Activated naive CD4-positive, alpha-beta T cell treated with anti-CD3 and anti-CD28 coated beads for 36 hours (primary cell): Measurements from ENCODE around the gene CCDC12. TPM values are rescaled to one million over a fixed set of nuclear protein-coding genes. Genes with fewer than 3 reads are reported as not detected.

Source experiments
- CTCF ChIA-PET: fragments of 350-600 bp; sonication (Branson Sonifier 250); formaldehyde crosslinking; loops from one replicate; lab custom pipeline; 2021; ENCODE audit warnings: antibody characterized with exemption; lab: Charles Lee
- DNase-seq: peaks from one replicate; pipeline ENCODE4 v3.0.0-alpha.2; 2020
- H3K27ac Mint-ChIP-seq: one replicate; pipeline ENCODE4 v1.8.0; 2021; ENCODE audit warnings: mild to moderate bottlenecking, mixed read lengths
- H3K27me3 Mint-ChIP-seq: one replicate; pipeline ENCODE4 v1.8.0; 2021; ENCODE audit warnings: low read depth, mixed read lengths
- H3K36me3 Mint-ChIP-seq: one replicate; pipeline ENCODE4 v1.8.0; 2021; ENCODE audit warnings: low read depth, mixed read lengths
- H3K4me1 Mint-ChIP-seq: one replicate; pipeline ENCODE4 v1.8.0; 2021; ENCODE audit warnings: low read depth, mixed read lengths
- H3K4me3 Mint-ChIP-seq: one replicate; pipeline ENCODE4 v1.8.0; 2021; ENCODE audit warnings: mild to moderate bottlenecking, moderate library complexity, mixed read lengths
- H3K9me3 Mint-ChIP-seq: one replicate; pipeline ENCODE4 v1.8.0; 2021; ENCODE audit warnings: mixed read lengths
- intact Hi-C: fragments of 100-400 bp; cut with micrococcal nuclease; formaldehyde crosslinking; loops from one replicate; pipeline ENCODE4 v1.15.1; 2023
- total RNA-seq, 2 experiments: library from RNA; stranded (reverse); gene quantifications; one replicate each; pipeline ENCODE4 v1.2.3, GENCODE V29; 2021

Gene CCDC12
- total RNA-seq, 2 experiments from 2014 or later: 37.6 to 43.0 TPM

DNA sequence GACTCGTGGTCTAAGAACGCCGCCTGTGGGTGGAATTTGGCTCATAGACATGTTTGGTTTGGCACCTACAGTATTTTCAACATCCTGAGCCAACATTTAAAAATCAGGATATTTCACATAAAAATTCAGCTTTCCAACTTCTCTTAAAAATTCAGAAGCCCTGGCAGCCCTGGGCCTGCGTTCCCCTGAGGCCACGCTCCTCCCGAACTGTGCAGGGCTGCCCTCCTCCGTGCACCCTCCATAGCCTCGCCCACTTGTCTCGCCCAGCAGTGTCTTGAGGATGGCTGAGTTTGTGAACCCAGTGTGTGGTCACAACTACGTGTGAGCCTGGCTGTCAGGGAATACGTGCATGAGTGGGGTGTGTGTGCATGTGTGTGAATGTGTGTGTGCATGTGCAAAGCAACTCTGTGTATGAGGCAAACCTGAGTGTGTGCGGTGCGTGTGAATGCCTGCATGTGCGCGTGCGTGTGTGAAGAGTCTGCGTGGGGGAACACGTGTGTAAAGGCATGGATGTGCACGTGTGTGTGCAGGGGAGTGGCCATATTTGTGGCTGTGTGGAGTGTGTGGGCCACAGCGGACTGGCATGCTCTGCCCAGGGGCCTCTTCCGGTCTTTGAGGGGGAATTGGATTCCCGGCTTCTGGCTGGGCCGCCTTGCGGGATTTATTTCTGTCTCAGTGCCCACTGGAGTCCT is 68.1 kb downstream of the CCDC12 start:
- CTCF ChIA-PET: interaction anchor here (0.8 to 1.7 kb wide), 7 partner anchors 7 to 207 kb away, joined by 3 to 9 read pairs (median 4); no protein-coding TSS in a partner anchor
- no peak for DNase-seq
- intact Hi-C loops: loop anchor here (5.0 kb wide), 1 partner anchor 421 kb away; no protein-coding TSS in a partner anchor

DNA sequence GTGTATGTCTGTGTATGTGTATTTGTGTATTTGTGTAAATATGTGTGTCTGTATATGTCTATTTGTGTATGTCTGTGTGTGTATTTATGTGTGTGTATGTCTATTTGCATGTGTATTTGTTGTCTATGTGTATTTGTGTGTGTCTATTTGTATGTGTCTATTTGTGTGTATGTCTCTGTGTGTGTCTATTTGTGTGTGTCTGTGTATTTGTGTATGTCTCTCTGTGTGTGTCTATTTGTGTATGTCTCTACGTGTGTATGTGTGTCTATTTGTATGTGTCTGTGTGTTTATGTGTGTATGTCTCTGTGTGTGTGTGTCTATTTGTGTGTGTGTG is 68.6 kb downstream of the CCDC12 start:
- DNase-seq: no peak
- no peak overlapping the region for H3K27ac Mint-ChIP-seq
- H3K4me3 Mint-ChIP-seq: no peak overlapping the region
- H3K9me3 Mint-ChIP-seq: no peaks in the 10 kb centered on the region
- CTCF ChIA-PET: no interaction called here
- H3K36me3 Mint-ChIP-seq: no peaks in the 10 kb centered on the region
- peaks cover 3% of the 10 kb centered on the region for H3K4me1 Mint-ChIP-seq
- H3K27me3 Mint-ChIP-seq: no peaks in the 10 kb centered on the region
- intact Hi-C loops: loop anchor here (5.0 kb wide), 1 partner anchor 421 kb away; no protein-coding TSS in a partner anchor

More for the DNA sequence above, 68.1 kb downstream of the CCDC12 start:
- Mint-ChIP-seq H3K4me3 (no peak overlapping the region), H3K4me1 (peaks cover 4% of the 10 kb centered on the region), H3K9me3 (no peaks in the 10 kb centered on the region), H3K27me3 (no peaks in the 10 kb centered on the region), H3K27ac (no peak overlapping the region), H3K36me3 (no peaks in the 10 kb centered on the region)

DNA sequence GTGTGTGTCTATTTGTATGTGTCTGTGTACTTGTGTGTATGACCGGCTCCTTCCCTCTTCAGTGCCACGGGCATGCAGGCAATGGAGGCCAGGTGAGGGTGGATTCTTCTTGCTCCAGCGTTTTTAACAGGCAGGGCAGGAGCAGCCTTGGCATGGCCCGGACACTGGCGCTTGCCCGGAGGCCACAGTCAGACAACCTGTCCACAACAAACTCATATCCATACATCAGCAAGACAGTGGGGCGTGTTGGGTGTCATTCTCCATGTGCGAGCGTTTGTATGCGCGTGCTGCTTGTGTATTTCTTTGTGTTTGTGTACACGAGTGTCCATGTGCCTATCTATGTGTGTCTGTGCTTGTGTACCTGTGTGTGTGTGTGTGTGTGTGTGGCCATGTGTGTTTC is 69.3 kb downstream of the CCDC12 start:
- Mint-ChIP-seq H3K27me3 (no peaks in the 10 kb centered on the region), H3K4me1 (peaks cover 3% of the 10 kb centered on the region), H3K27ac (no peak overlapping the region), H3K9me3 (no peaks in the 10 kb centered on the region), H3K36me3 (no peaks in the 10 kb centered on the region), H3K4me3 (no peak overlapping the region)
- CTCF ChIA-PET: no interaction called here
- DNase-seq: no peak
- intact Hi-C loops: loop anchor here (5.0 kb wide), 1 partner anchor 420 kb away; no protein-coding TSS in a partner anchor

DNA sequence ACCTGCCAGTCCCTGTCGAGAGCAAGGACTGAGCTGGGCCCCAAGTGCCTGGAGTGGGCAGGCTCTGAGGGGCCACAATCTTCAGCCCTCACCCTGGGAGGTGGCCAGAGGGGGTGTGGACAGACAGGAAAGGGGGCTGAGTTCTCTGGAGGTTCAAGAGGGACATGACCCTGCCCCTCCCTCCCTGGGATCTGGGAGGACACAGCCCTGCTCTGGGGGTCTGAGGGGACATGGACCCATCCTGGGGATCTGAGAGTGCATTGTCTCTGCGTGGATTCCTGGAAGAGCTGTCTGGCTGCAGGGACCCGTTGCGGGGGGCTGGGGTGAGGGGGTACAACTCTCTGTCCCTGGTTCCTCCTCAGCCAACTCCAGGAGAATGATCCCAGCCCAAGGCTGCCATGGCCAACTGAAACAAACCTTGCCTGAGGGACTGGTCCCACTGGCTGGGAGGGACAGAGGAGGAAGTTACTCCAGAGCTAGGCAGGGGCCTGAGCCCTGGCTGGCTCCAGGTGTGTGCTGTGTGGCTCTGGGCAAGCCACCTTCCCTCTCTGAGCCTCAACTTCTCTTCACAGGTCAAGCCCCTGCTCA is 70.0 kb downstream of the CCDC12 start:
- Mint-ChIP-seq H3K36me3 (no peaks in the 10 kb centered on the region), H3K27ac (no peak overlapping the region), H3K9me3 (no peaks in the 10 kb centered on the region), H3K27me3 (no peaks in the 10 kb centered on the region), H3K4me1 (peaks cover 3% of the 10 kb centered on the region), H3K4me3 (no peak overlapping the region)
- CTCF ChIA-PET: interaction anchor here (1.3 kb wide), 1 partner anchor 40 kb away, joined by 4 read pairs; no protein-coding TSS in a partner anchor
- no peak for DNase-seq
- intact Hi-C loops: loop anchor here (5.0 kb wide), 1 partner anchor 419 kb away; no protein-coding TSS in a partner anchor

DNA sequence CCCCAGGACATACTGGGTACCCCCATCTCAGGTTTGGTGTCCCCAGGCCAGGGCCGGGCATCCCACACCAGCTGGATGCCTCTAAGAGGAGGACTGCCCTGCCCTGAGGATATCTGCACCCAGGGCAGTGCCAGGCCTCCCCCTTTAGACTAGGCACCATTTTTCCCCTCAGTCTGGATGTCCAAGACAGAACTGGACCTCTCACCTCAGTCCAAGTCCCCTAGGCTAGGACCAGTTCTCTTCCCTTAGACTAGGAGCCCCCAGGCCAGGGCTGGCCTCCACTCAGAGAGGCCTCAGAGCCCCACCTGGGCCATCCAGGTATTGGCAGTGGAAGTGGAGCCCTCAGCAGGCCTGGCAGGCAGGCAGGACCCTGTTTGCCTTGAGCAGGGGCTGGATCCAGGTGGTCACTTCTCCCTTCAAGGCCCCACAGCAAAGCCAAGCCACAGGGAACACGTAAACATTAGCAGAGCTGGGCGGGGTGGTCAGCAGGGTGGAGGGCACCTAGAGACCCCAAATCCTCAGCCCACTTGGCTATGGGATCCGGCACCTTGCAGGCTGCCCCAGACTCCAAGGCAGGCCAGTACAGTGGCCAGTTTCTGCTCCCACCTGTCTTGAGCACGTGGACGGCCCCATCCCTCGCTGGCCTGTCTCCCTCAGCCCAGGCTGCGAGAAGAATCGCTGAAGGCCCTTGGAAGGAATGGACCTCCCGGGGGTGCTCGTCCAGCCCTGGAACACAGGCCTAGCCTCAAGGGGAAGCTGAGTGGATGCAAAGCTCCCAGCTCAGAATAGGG is 70.7 kb downstream of the CCDC12 start:
- no peaks in the 10 kb centered on the region for H3K27me3 Mint-ChIP-seq
- H3K36me3 Mint-ChIP-seq: no peaks in the 10 kb centered on the region
- DNase-seq: no peak
- no peak overlapping the region for H3K27ac Mint-ChIP-seq
- peaks cover 3% of the 10 kb centered on the region for H3K4me1 Mint-ChIP-seq
- intact Hi-C loops: loop anchor here (5.0 kb wide), 1 partner anchor 419 kb away; no protein-coding TSS in a partner anchor
- CTCF ChIA-PET: interaction anchor here (1.3 kb wide), 1 partner anchor 39 kb away, joined by 4 read pairs; no protein-coding TSS in a partner anchor
- H3K9me3 Mint-ChIP-seq: no peaks in the 10 kb centered on the region
- no peak overlapping the region for H3K4me3 Mint-ChIP-seq

DNA sequence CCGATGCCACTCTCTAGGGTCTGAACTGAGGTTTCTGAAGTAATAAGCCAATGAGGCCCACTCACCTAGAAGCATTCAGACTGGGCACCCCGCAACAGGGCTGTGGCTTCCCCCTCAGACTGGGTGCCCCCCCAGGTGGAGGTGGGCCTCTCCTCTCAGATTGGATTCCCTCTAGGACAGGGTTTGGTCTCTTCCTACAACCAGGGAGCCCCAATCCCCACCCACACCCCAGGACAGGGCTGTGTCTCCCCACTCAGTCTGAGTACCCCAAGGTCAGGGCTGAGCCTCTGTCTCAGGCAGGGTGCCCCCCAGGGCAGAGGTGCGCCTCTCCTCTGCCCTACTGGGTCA is 71.4 kb downstream of the CCDC12 start:
- no peak for DNase-seq
- Mint-ChIP-seq H3K27me3 (no peaks in the 10 kb centered on the region), H3K27ac (no peak overlapping the region), H3K9me3 (no peaks in the 10 kb centered on the region), H3K4me1 (peaks cover 3% of the 10 kb centered on the region), H3K36me3 (no peaks in the 10 kb centered on the region), H3K4me3 (no peak overlapping the region)
- intact Hi-C loops: loop anchor here (5.0 kb wide), 1 partner anchor 418 kb away; no protein-coding TSS in a partner anchor
- CTCF ChIA-PET: interaction anchor here (1.1 kb wide), 1 partner anchor 8 kb away, joined by 3 read pairs; no protein-coding TSS in a partner anchor

DNA sequence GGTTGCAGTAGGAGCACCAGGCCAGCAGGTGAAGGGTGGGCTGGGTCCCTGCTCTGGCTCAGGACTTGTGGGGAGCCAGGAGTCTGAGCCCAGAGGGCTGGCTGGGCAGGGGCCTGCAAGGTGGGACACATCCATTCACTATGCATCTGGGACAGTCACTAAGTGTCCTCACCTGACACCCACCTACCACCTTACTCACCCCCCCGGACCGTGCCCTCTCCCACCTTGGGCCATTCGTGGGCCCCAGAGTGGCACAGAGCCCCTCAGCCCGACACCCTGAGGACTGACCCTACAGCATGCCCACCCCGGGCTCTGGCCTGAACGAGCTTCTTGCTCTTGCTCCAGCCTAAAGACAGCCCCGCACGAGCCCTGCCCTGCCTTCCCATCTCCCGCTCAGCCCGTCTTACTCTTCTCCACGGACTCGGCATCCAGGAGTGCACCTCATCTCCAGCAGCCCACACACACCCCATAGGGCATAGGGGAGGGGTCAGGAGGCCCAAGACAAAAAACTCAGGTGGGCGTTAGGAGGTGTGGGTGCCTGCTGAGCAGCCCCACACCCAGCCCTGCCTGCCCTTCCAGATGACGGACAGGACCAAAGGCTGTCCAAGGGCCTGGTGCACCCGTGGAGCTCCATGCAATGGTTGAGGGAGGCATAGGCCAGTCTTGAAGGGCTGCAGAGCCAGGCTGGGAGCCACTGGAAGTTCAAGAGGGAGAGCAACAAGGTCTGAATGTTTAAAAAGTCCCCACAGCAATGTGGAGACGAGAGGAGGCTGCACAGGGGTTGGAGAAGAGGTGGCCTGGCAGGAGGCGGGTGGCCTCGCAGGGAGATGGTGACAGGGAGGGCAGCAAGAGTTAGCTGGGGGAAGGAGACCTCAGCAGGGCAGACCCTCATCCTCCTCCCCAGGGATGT is 72.0 kb downstream of the CCDC12 start:
- intact Hi-C loops: loop anchor here (5.0 kb wide), 1 partner anchor 417 kb away; no protein-coding TSS in a partner anchor
- no peak for DNase-seq
- no peaks in the 10 kb centered on the region for H3K9me3 Mint-ChIP-seq
- H3K4me3 Mint-ChIP-seq: no peak overlapping the region
- H3K4me1 Mint-ChIP-seq: peaks cover 3% of the 10 kb centered on the region
- no peak overlapping the region for H3K27ac Mint-ChIP-seq
- CTCF ChIA-PET: interaction anchor here (0.6 to 1.1 kb wide), 2 partner anchors 9 to 143 kb away, joined by 3 to 4 read pairs; no protein-coding TSS in a partner anchor
- no peaks in the 10 kb centered on the region for H3K36me3 Mint-ChIP-seq
- no peaks in the 10 kb centered on the region for H3K27me3 Mint-ChIP-seq

DNA sequence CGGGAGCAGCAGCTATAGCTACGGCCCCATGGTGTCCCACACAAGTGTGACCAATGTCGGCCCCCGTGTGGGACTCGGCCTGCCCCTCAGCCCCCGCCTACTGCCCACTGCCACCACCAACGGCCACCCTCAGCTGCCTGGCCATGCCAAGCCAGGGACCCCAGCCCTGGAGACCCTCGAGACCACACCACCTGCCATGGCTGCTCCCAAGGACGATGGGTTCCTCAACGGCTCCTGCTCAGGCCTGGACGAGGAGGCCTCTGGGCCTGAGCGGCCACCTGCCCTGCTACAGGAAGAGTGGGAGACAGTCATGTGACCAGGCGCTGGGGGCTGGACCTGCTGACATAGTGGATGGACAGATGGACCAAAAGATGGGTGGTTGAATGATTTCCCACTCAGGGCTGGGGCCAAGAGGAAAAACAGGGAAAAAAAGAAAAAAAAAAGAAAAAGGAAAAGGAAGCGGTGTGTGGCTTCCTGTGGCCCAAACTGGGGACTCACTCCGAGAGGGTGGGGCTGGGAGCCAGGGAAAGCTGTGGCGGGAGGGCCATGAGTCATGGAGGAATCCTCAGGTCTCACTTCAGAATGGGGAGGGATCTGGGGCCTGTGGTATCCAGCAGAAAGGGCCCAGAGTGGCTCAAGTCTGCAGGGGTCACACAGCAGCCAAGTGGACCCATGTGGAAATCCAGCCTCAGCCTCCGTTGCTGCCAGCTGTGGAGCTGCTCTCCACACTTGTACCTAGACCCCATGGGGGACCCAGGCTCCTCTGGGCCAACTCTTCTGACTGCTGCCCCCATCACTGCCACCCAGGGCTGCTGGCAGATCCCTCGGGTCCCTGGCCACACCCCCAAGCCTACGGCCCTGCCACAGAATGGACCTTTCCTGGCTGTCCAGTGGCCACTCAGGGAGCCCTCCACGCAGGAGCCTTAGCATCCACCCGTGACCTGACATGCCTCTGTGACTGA is 72.9 kb downstream of the CCDC12 start:
- CTCF ChIA-PET: no interaction called here
- Mint-ChIP-seq H3K4me1 (peaks cover 3% of the 10 kb centered on the region), H3K9me3 (no peaks in the 10 kb centered on the region), H3K27ac (no peak overlapping the region), H3K27me3 (peaks cover 6% of the 10 kb centered on the region), H3K4me3 (no peak overlapping the region), H3K36me3 (no peaks in the 10 kb centered on the region)
- DNase-seq: no peak
- intact Hi-C loops: no loop called here

DNA sequence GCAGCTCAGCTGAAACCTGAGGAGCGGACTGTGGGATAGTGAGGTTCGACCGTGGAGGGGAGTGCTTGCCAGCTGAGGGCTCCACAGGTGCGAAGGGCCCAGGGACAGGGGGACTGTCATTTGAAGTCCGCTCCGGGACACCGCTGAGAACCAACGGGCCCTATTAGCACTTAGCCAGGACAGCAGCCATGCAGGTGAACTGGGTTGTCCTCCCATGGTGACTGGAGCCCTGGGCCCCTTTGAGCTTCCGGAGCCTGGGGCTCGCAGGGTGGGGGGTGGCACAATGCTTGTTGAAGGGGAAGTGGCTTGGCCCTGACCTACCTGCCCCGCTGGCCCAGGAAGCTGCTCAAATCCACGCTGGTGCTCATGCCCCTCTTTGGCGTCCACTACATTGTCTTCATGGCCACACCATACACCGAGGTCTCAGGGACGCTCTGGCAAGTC is 74.3 kb downstream of the CCDC12 start:
- intact Hi-C loops: no loop called here
- Mint-ChIP-seq H3K36me3 (no peaks in the 10 kb centered on the region), H3K9me3 (no peaks in the 10 kb centered on the region), H3K27ac (no peak overlapping the region), H3K4me3 (no peak overlapping the region), H3K27me3 (peaks cover 15% of the 10 kb centered on the region), H3K4me1 (peaks cover 3% of the 10 kb centered on the region)
- CTCF ChIA-PET: interaction anchor here (0.6 to 1.4 kb wide), 3 partner anchors 7 to 277 kb away, joined by 3 to 4 read pairs (median 3); no protein-coding TSS in a partner anchor
- no peak for DNase-seq

DNA sequence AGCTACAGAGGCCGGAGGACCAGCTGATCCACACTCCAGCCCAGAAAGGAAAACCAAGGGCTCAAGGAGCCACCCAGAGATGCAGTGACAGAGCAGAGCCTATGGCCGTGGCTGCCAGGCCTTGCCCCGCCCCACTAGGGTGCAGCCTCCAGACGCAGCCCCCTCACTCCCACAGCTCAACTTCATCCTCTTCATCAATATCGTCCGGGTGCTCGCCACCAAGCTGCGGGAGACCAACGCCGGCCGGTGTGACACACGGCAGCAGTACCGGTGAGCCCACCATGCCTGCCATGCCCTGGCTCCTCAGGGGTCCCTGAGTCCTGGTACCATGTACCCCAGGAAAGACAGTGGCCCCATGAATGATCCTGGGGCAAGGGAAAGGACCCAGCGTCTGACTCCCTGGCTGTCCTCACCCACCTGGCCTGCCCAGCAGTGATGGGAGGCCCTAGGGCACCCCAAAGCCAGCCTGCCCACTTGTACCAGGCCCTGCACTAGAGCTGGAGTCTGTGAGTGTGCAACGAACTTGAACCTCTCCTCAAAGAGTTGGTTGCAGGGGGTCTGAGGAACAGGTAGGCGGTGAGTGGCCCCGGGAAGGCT is 74.9 kb downstream of the CCDC12 start:
- no peak overlapping the region for H3K27ac Mint-ChIP-seq
- H3K4me1 Mint-ChIP-seq: peaks cover 3% of the 10 kb centered on the region
- no peak for DNase-seq
- H3K9me3 Mint-ChIP-seq: no peaks in the 10 kb centered on the region
- peaks cover 15% of the 10 kb centered on the region for H3K27me3 Mint-ChIP-seq
- no peak overlapping the region for H3K4me3 Mint-ChIP-seq
- no peaks in the 10 kb centered on the region for H3K36me3 Mint-ChIP-seq
- CTCF ChIA-PET: interaction anchor here (0.6 to 1.4 kb wide), 3 partner anchors 8 to 277 kb away, joined by 3 to 4 read pairs (median 3); no protein-coding TSS in a partner anchor
- intact Hi-C loops: no loop called here
